Measurements from ENCODE around the gene UFD1. TPM values are rescaled to one million over a fixed set of nuclear protein-coding genes. Genes with fewer than 3 reads are reported as not detected.

Gene UFD1
- total RNA-seq, 2 donors from 2014 or later: 22.7 to 33.8 TPM

DNA sequence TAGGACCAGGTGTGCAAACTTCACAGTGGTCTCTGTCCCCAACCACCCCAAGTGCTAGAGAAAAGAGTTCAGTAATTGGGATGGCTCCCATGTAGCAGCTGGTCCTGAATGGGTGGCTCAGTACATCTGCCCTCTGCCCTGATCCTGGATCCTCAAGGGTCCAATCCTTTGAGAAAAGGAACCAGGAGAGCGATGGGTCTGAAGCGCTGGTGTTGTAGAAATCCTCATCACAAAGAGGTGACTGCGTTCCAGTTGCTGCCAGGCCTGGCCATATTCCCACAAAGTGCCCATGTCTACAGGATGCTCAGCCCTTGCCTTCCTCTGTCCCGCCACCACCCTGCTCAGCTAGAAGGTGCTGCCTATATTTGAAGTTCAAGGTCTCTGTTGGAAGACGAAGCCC lies 25.3 kb downstream of the UFD1 start:
- Histone ChIP-seq H3K27me3 (no peaks in the 10 kb centered on the region), H3K4me3 (no peak overlapping the region), H3K9me3 (no peaks in the 10 kb centered on the region), H3K36me3 (peaks cover 63% of the 10 kb centered on the region), H3K27ac (no peak overlapping the region), H3K4me1 (peaks cover 0 to 3% of the 10 kb centered on the region in 2 donors)
- no peak for DNase-seq (ENCODE audit: low spot score)
- TF ChIP-seq, protein P1, sequence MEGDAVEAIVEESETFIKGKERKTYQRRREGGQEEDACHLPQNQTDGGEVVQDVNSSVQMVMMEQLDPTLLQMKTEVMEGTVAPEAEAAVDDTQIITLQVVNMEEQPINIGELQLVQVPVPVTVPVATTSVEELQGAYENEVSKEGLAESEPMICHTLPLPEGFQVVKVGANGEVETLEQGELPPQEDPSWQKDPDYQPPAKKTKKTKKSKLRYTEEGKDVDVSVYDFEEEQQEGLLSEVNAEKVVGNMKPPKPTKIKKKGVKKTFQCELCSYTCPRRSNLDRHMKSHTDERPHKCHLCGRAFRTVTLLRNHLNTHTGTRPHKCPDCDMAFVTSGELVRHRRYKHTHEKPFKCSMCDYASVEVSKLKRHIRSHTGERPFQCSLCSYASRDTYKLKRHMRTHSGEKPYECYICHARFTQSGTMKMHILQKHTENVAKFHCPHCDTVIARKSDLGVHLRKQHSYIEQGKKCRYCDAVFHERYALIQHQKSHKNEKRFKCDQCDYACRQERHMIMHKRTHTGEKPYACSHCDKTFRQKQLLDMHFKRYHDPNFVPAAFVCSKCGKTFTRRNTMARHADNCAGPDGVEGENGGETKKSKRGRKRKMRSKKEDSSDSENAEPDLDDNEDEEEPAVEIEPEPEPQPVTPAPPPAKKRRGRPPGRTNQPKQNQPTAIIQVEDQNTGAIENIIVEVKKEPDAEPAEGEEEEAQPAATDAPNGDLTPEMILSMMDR (IDR thresholded peaks at IDR 0.05): no peak

DNA sequence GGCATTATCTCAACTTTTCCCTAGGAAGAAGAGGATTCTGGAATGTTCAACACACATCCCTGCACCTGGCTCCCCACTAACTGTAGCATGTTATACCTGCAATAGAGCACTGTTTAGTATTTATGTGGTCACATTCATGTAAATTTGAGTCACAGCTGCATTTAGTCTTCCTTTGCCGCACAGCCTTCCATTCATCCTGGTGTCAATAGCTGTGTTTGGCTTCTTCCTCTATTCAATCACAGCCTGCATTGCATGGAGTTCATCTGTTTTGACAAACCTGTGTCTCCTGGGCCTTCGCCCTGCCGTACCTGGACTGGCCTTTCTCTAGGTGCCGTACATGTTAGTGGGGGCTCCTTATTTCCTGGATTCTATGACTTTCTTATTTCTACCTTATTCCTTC lies 27.4 kb downstream of the UFD1 start:
- Histone ChIP-seq H3K27ac (no peak overlapping the region), H3K27me3 (no peaks in the 10 kb centered on the region), H3K4me3 (no peak overlapping the region), H3K9me3 (no peaks in the 10 kb centered on the region), H3K4me1 (peaks cover 0 to 16% of the 10 kb centered on the region in 2 donors), H3K36me3 (peaks cover 45% of the 10 kb centered on the region)
- DNase-seq (ENCODE audit: low spot score): no peak
- TF ChIP-seq, protein P1 (IDR thresholded peaks at IDR 0.05): no peak

DNA sequence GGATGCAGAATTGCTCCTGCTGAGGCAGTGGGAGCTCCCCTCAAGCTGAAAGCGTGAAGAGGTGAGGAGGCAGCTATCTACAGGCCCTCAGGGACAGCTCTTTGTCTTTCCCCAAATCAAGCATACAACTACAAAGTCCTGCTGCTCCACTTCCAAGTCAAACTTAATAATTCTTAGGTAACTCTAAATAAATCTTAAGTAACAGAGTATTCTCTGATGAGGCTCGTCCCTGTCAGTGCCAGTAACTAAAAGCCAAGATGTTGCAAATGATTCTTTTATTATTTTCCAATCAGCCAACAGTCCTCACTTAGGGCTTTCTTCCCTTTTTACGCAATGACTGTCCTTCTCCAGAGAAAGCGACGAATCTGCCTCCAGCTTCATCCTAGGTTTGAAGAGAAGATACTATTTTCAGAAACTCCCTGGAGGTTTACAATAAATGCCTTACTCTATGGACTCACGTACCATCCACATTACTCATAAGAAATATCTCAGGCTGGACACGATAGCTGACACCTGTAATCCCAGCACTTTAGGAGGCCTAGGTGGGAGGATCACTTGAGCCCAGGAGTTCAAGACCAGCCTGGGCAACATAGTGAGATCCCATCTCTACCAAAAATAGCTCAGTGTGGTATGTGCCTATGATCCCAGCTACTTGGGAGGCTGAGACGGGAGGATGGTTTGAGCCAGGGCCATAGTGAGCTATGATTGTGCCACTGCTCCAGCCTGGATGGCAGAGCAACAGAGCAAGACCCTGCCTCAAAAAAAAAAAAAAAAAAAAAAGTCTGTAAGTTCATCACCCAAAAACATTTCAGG lies 28.4 kb downstream of the UFD1 start:
- Histone ChIP-seq H3K4me3 (no peak overlapping the region), H3K27ac (no peak overlapping the region), H3K9me3 (no peaks in the 10 kb centered on the region), H3K36me3 (peaks cover 35% of the 10 kb centered on the region), H3K4me1 (peaks cover 0 to 26% of the 10 kb centered on the region in 2 donors), H3K27me3 (no peaks in the 10 kb centered on the region)
- TF ChIP-seq, protein P1 (IDR thresholded peaks at IDR 0.05): no peak
- DNase-seq (ENCODE audit: low spot score): no peak

DNA sequence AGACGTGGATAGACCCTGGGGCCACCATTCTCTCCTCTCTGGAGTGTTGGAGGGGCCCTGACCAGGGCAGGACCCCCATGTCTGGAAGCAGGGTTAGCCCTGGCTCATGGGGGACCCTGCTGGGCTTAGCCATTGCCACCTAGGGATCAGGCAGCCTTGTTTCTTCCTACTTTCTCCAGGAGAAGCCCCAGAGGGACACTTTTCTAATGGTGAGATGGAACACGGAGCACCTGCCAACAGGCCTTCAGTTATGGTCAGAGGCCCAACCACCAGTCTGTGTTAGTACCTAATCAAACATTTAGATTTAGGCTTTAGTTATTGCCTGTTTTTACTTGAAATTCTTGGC lies 29.6 kb downstream of the UFD1 start:
- no peak for DNase-seq (ENCODE audit: low spot score)
- Histone ChIP-seq H3K9me3 (no peaks in the 10 kb centered on the region), H3K4me1 (peaks cover 0 to 38% of the 10 kb centered on the region in 2 donors), H3K27me3 (no peaks in the 10 kb centered on the region), H3K4me3 (no peak overlapping the region), H3K27ac (no peak overlapping the region), H3K36me3 (peaks cover 25% of the 10 kb centered on the region)
- TF ChIP-seq, protein P1 (IDR thresholded peaks at IDR 0.05): no peak

DNA sequence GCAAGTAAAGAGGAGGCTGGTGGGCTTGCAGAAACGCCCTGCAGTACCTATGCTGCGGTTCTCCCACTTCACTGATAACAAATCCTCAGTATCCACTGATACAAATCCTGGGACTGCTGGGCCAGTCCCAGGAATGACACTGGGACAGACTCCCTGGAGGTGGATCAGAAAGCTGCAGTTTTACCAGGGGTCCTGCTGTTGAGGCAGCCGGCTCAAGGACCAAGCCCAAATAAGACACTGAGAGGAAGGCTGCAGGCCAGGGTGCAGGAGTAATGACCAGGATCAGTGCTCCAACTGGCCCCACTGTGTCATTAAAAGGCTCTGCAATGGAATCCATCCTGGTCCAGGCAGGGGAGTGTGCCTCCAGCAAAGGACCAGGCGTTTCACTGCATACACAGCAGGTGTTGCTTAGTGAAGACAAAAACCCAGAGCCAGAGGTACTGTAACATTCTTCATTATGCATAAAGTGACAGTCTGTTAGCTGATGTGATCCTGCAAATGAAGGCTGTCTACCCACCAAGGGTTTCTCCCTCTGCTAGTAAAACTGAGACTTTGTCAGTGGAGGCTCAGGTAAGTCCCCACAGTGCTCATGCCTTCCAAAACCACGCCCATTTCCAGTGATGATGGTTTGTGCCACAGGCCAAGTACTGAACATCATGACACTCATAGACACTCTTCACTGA lies 30.1 kb downstream of the UFD1 start:
- DNase-seq (ENCODE audit: low spot score): no peak
- Histone ChIP-seq H3K4me3 (no peak overlapping the region), H3K36me3 (peaks cover 25% of the 10 kb centered on the region), H3K9me3 (no peaks in the 10 kb centered on the region), H3K27me3 (no peaks in the 10 kb centered on the region), H3K27ac (no peak overlapping the region), H3K4me1 (peaks cover 0 to 39% of the 10 kb centered on the region in 2 donors)
- TF ChIP-seq, protein P1 (IDR thresholded peaks at IDR 0.05): no peak

Measured in right atrium auricular region (tissue), 2 donors.